Right kidney (tissue), 1 donor: ENCODE measurements around the gene ADAMTS2.

ENCODE experiments used
- DNase-seq: peaks from one replicate; pipeline ENCODE4 v3.0.0-alpha.2; 2016

The ADAMTS2 gene

GRCh38 chr5:179140293-179140692 lies 205.0 kb downstream of the ADAMTS2 start:
- DNase-seq, result no peak

- no peak for DNase-seq
Measured at GRCh38 chr5:179139936-179140235, 205.4 kb downstream of the ADAMTS2 start.

- no peak for DNase-seq
Measured at GRCh38 chr5:179139111-179139935, 205.9 kb downstream of the ADAMTS2 start.

GRCh38 chr5:179138568-179138925 lies 206.7 kb downstream of the ADAMTS2 start:
- no peak for DNase-seq

- DNase-seq, result no peak
Measured at GRCh38 chr5:179137643-179138567, 207.4 kb downstream of the ADAMTS2 start.

GRCh38 chr5:179137016-179137642 lies 208.1 kb downstream of the ADAMTS2 start:
- DNase-seq, result no peak

- no peak for DNase-seq
Measured at GRCh38 chr5:179135441-179136215, 209.6 kb downstream of the ADAMTS2 start.

- DNase-seq, result no peak
Measured at GRCh38 chr5:179135006-179135405, 210.3 kb downstream of the ADAMTS2 start.

- DNase-seq, result no peak
Measured at GRCh38 chr5:179134511-179134910, 210.8 kb downstream of the ADAMTS2 start.

- DNase-seq, result no peak
Measured at GRCh38 chr5:179132586-179133355, 212.5 kb downstream of the ADAMTS2 start.

GRCh38 chr5:179131886-179132585 lies 213.2 kb downstream of the ADAMTS2 start:
- no peak for DNase-seq

GRCh38 chr5:179131321-179131835 lies 213.9 kb downstream of the ADAMTS2 start:
- no peak for DNase-seq

- DNase-seq, result no peak
Measured at GRCh38 chr5:179130101-179130681, 215.1 kb downstream of the ADAMTS2 start.

- DNase-seq, result no peak
Measured at GRCh38 chr5:179129607-179130071, 215.6 kb downstream of the ADAMTS2 start.

GRCh38 chr5:179128976-179129375 lies 216.3 kb downstream of the ADAMTS2 start:
- no peak for DNase-seq

- DNase-seq, result no peak
Measured at GRCh38 chr5:179128041-179128365, 217.3 kb downstream of the ADAMTS2 start.

- no peak for DNase-seq
Measured at GRCh38 chr5:179127136-179128040, 217.9 kb downstream of the ADAMTS2 start.

- DNase-seq, result no peak
Measured at GRCh38 chr5:179126506-179126991, 218.7 kb downstream of the ADAMTS2 start.
